Measurements from ENCODE around the gene CHTOP.

- TF ChIP-seq SNAI2 (CRISPR knock-in tag; IDR thresholded peaks at IDR 0.05): no peak
- no peak for TF ChIP-seq PATZ1 (CRISPR knock-in tag; IDR thresholded peaks at IDR 0.05; ENCODE audit: borderline replicate concordance)
- TF ChIP-seq PPARA (CRISPR knock-in tag; IDR thresholded peaks at IDR 0.05; ENCODE audit: borderline replicate concordance): no peak
- TF ChIP-seq RARB (CRISPR knock-in tag; IDR thresholded peaks at IDR 0.05): no peak
- no peak for TF ChIP-seq ARNTL (CRISPR knock-in tag; IDR thresholded peaks at IDR 0.05; ENCODE audit: borderline replicate concordance, low read depth)
- TF ChIP-seq ISL1 (CRISPR knock-in tag; IDR thresholded peaks at IDR 0.05): no peak
- no peak for TF ChIP-seq OSR1 (CRISPR knock-in tag; IDR thresholded peaks at IDR 0.05)
Observed at GRCh38 chr1:153669606-153670005, 35.7 kb downstream of the CHTOP start.
